Stimulated activated CD8-positive, alpha-beta memory T cell treated with anti-CD3 and anti-CD28 coated beads, Interleukin-4, amount 100 ng/mL, for 24 hours (primary cell): ENCODE results near the gene EGFLAM.

Experiments
- DNase-seq: peaks from one replicate; pipeline ENCODE4 v3.0.0-alpha.2; 2020; ENCODE audit warnings: low read depth

The EGFLAM gene

GRCh38 chr5:38471709-38472108 is 213.3 kb downstream of the EGFLAM start:
- DNase-seq = no peak

- no peak for DNase-seq
Measured at GRCh38 chr5:38472541-38472940, 214.2 kb downstream of the EGFLAM start.

- no peak for DNase-seq
Measured at GRCh38 chr5:38473008-38473407, 214.6 kb downstream of the EGFLAM start.

- no peak for DNase-seq
Measured at GRCh38 chr5:38478166-38478565, 219.8 kb downstream of the EGFLAM start.

GRCh38 chr5:38478878-38479277 is 220.5 kb downstream of the EGFLAM start:
- no peak for DNase-seq

- DNase-seq = no peak
Measured at GRCh38 chr5:38479315-38479904, 221.1 kb downstream of the EGFLAM start.

GRCh38 chr5:38483805-38484398 is 225.5 kb downstream of the EGFLAM start:
- no peak for DNase-seq

- DNase-seq = no peak
Measured at GRCh38 chr5:38494175-38494574, 235.8 kb downstream of the EGFLAM start.

- DNase-seq = no peak
Measured at GRCh38 chr5:38494763-38495162, 236.4 kb downstream of the EGFLAM start.

GRCh38 chr5:38497946-38498345 is 239.6 kb downstream of the EGFLAM start:
- no peak for DNase-seq

GRCh38 chr5:38500573-38501260 is 242.4 kb downstream of the EGFLAM start:
- no peak for DNase-seq

- DNase-seq = no peak
Measured at GRCh38 chr5:38506302-38506701, 247.9 kb downstream of the EGFLAM start.

GRCh38 chr5:38509185-38509584 is 250.8 kb downstream of the EGFLAM start:
- DNase-seq = no peak
